H9 (cell line): ENCODE results near the gene COQ4. TPM values are rescaled to one million over a fixed set of nuclear protein-coding genes. Genes with fewer than 3 reads are reported as not detected.

Source experiments
- DNase-seq: peaks from one replicate; pipeline ENCODE4 v3.0.0-alpha.2; 2017
- H2AFZ ChIP-seq: one replicate; pipeline ENCODE4 v1.6.1; 2013; ENCODE audit warnings: mild to moderate bottlenecking, low read length, control low read depth, moderate library complexity
- H2AK5ac ChIP-seq: 2 replicates; pipeline ENCODE4 v1.6.1; 2013; ENCODE audit warnings: low read length, control low read depth, mixed read lengths; ENCODE audit not compliant: insufficient read length
- H2BK120ac ChIP-seq: one replicate; pipeline ENCODE4 v1.6.1; 2013; ENCODE audit warnings: low read depth, mild to moderate bottlenecking, low read length, control low read depth, inconsistent platforms; ENCODE audit not compliant: poor library complexity, severe bottlenecking
- H2BK12ac ChIP-seq: 2 replicates; pipeline ENCODE4 v1.6.1; 2013; ENCODE audit warnings: low read length, control low read depth, mixed read lengths, low read depth; ENCODE audit not compliant: insufficient read length
- H2BK15ac ChIP-seq: 2 replicates; pipeline ENCODE4 v1.6.1; 2013; ENCODE audit warnings: low read depth, low read length, control low read depth
- H2BK20ac ChIP-seq: one replicate; pipeline ENCODE4 v1.6.1; 2013; ENCODE audit warnings: low read depth, mild to moderate bottlenecking, low read length, control low read depth, inconsistent platforms; ENCODE audit not compliant: poor library complexity, severe bottlenecking
- H2BK5ac ChIP-seq: 2 replicates; pipeline ENCODE4 v1.6.1; 2013; ENCODE audit warnings: low read length, control low read depth, mixed read lengths; ENCODE audit not compliant: insufficient read length
- H3K14ac ChIP-seq: 2 replicates; pipeline ENCODE4 v1.6.1; 2013; ENCODE audit warnings: low read length, control low read depth; ENCODE audit not compliant: insufficient read depth
- H3K18ac ChIP-seq: 2 replicates; pipeline ENCODE4 v1.6.1; 2013; ENCODE audit warnings: low read depth, mild to moderate bottlenecking, mixed read lengths, low read length, control low read depth; ENCODE audit not compliant: insufficient read length
- H3K23ac ChIP-seq: 2 replicates; pipeline ENCODE4 v1.6.1; 2013; ENCODE audit warnings: low read length, control low read depth, mixed read lengths, low read depth; ENCODE audit not compliant: insufficient read length
- H3K23me2 ChIP-seq: 2 replicates; pipeline ENCODE4 v1.6.1; 2013; ENCODE audit warnings: low read depth, mild to moderate bottlenecking, mixed read lengths, low read length, control low read depth; ENCODE audit not compliant: insufficient read length, poor library complexity, severe bottlenecking
- H3K27ac ChIP-seq: 2 replicates; pipeline ENCODE4 v1.5.1; 2013; ENCODE audit warnings: low read length, control low read depth, mixed read lengths, low read depth; ENCODE audit not compliant: insufficient read length
- H3K27me3 ChIP-seq: 2 replicates; pipeline ENCODE4 v1.6.1; 2013; ENCODE audit warnings: low read length, control low read depth, inconsistent platforms; ENCODE audit not compliant: insufficient read depth
- H3K4ac ChIP-seq: 2 replicates; pipeline ENCODE4 v1.6.1; 2013; ENCODE audit warnings: low read depth, mild to moderate bottlenecking, control low read depth, inconsistent platforms, low read length, moderate library complexity
- H3K4me1 ChIP-seq: 2 replicates; pipeline ENCODE4 v1.6.1; 2013; ENCODE audit warnings: low read length, control low read depth, inconsistent platforms; ENCODE audit not compliant: insufficient read depth
- H3K4me2 ChIP-seq: 2 replicates; pipeline ENCODE4 v1.6.1; 2013; ENCODE audit warnings: low read length, control low read depth, mixed read lengths; ENCODE audit not compliant: insufficient read length, insufficient read depth
- H3K56ac ChIP-seq: 2 replicates; pipeline ENCODE4 v1.6.1; 2013; ENCODE audit warnings: low read depth, mild to moderate bottlenecking, mixed read lengths, low read length, control low read depth; ENCODE audit not compliant: insufficient read length
- H3K79me1 ChIP-seq: 2 replicates; pipeline ENCODE4 v1.6.1; 2013; ENCODE audit warnings: low read depth, mild to moderate bottlenecking, moderate library complexity, low read length, control low read depth, inconsistent platforms; ENCODE audit not compliant: insufficient read depth, poor library complexity, severe bottlenecking
- H3K79me2 ChIP-seq: 2 replicates; pipeline ENCODE4 v1.6.1; 2013; ENCODE audit warnings: low read length, control low read depth, inconsistent platforms; ENCODE audit not compliant: insufficient read depth
- H3K9ac ChIP-seq: 2 replicates; pipeline ENCODE4 v1.6.1; 2013; ENCODE audit warnings: low read length, control low read depth, mixed read lengths; ENCODE audit not compliant: insufficient read length; ENCODE audit errors: extremely low read depth
- H3K9me3 ChIP-seq: one replicate; pipeline ENCODE4 v1.6.1; 2013; ENCODE audit warnings: low read depth, low read length, inconsistent platforms; ENCODE audit not compliant: control insufficient read depth
- H3T11ph ChIP-seq: one replicate; pipeline ENCODE4 v1.6.1; 2013; ENCODE audit warnings: mild to moderate bottlenecking, low read length, control low read depth, inconsistent platforms
- H4K20me1 ChIP-seq: one replicate; pipeline ENCODE4 v1.6.1; 2013; ENCODE audit not compliant: control insufficient read depth, insufficient read length, insufficient read depth
- H4K5ac ChIP-seq: 2 replicates; pipeline ENCODE4 v1.6.1; 2013; ENCODE audit warnings: low read depth, mild to moderate bottlenecking, mixed read lengths, low read length, control low read depth; ENCODE audit not compliant: insufficient read length
- H4K8ac ChIP-seq: replicated peaks from 2 replicates; pipeline ENCODE4 v1.6.1; 2013; ENCODE audit warnings: low read length, control low read depth, mixed read lengths, low read depth; ENCODE audit not compliant: insufficient read length
- H4K91ac ChIP-seq: 2 replicates; pipeline ENCODE4 v1.6.1; 2013; ENCODE audit warnings: low read depth, mild to moderate bottlenecking, moderate library complexity, mixed read lengths, low read length, control low read depth; ENCODE audit not compliant: insufficient read length
- H3K27ac Mint-ChIP-seq, 3 experiments: 2 replicates in 2 of 3; 3 replicates in 1 of 3; pipeline ENCODE4 v1.8.0; 2020 to 2021; ENCODE audit warnings: mixed read lengths in 3 of 3, mild to moderate bottlenecking in 1 of 3, moderate library complexity in 1 of 3
- H3K27me3 Mint-ChIP-seq: 2 replicates; pipeline ENCODE4 v1.8.0; 2021; ENCODE audit warnings: low read depth, mild to moderate bottlenecking, moderate library complexity, mixed read lengths
- H3K36me3 Mint-ChIP-seq, 3 experiments: 2 replicates in 2 of 3; 3 replicates in 1 of 3; pipeline ENCODE4 v1.8.0; 2020 to 2021; ENCODE audit warnings: low read depth in 3 of 3, mixed read lengths in 3 of 3; ENCODE audit not compliant: insufficient read depth in 1 of 3
- H3K4me1 Mint-ChIP-seq, 2 experiments: 2 replicates each; pipeline ENCODE4 v1.8.0; 2020; ENCODE audit warnings: mixed read lengths in 2 of 2
- H3K4me3 Mint-ChIP-seq, 2 experiments: 2 replicates in 1 of 2; 3 replicates in 1 of 2; pipeline ENCODE4 v1.8.0; 2020 to 2021; ENCODE audit warnings: mild to moderate bottlenecking in 2 of 2, mixed read lengths in 2 of 2, moderate library complexity in 1 of 2
- H3K9me3 Mint-ChIP-seq, 2 experiments: 2 replicates in 1 of 2; 3 replicates in 1 of 2; pipeline ENCODE4 v1.8.0; 2020; ENCODE audit warnings: mild to moderate bottlenecking in 2 of 2, mixed read lengths in 2 of 2, moderate library complexity in 1 of 2
- WGBS: extraction: QIAGEN DNeasy Blood & Tissue Kit; methylation state at CpG from one replicate; pipeline ENCODE4 v1.1.7; 2013; ENCODE audit warnings: missing lambda C conversion rate, low lambda C conversion rate, mixed read lengths; ENCODE audit not compliant: insufficient read length; ENCODE audit errors: extremely low coverage; 5-methylcytosine and 5-hydroxymethylcytosine counted together
- total RNA-seq: library from RNA; stranded (reverse); gene quantifications from 2 replicates; pipeline ENCODE4 v1.2.1, GENCODE V29; 2021
- TF ChIP-seq, protein P1 (sequence below): fragments of 200-600 bp; sonication (generic); conservative IDR thresholded peaks from 3 replicates; pipeline ENCODE4 v1.8.0; 2021; ENCODE audit warnings: antibody characterized with exemption, mild to moderate bottlenecking

COQ4 gene
- total RNA-seq, 1 experiment from 2014 or later = 38.4 TPM

DNA sequence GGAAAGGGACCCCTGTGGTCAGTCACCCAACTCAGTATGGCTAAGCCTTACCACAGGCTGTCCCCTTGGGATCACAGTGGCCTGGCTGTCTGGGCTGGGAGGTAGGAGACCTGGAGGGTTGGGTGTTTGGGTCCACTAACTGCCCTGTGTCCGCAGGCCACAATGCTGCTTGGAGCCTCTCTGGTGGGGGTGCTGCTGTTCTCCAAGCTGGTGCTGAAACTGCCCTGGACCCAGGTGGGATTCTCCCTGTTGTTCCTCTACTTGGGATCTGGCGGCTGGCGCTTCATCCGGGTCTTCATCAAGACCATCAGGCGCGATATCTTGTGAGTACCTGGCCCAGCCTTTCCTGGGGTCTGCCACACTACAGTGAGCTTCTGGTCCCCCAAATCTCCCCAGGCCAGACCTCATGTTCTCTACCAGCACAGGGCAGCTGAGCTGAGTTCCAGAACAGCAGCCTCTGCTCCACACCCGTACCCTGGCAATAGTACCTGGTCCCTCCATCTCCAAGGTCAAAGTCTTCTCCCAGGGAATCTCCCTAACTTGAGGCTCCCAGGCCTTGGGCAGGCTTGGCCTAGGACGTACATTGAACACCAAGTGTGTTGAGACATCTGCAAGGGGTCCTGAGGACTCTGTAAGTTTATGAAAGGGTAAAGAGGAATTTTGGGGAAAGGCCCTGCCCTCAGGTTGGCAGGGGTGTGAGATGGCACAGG is 20.5 kb downstream of the COQ4 start:
- WGBS = no CpG with 5 or more reads among the region's 8 CpGs
- Mint-ChIP-seq H3K36me3 (peaks cover 6 to 26% (median 13%) of the 10 kb centered on the region in 3 experiments), H3K9me3 (no peaks in the 10 kb centered on the region)

More for the DNA sequence above, 20.5 kb downstream of the COQ4 start:
- H2BK5ac ChIP-seq = no peak overlapping the region
- H3K14ac ChIP-seq = no peak overlapping the region
- H4K8ac ChIP-seq = no peak overlapping the region
- no peak overlapping the region for H2AK5ac ChIP-seq
- no peak overlapping the region for H2BK12ac ChIP-seq
- no peak overlapping the region for H2BK15ac ChIP-seq
- no peak overlapping the region for H2BK20ac ChIP-seq
- no peak for DNase-seq
- no peak overlapping the region for H3K9ac ChIP-seq
- no peaks in the 10 kb centered on the region for H4K20me1 ChIP-seq
- H3K18ac ChIP-seq = no peak overlapping the region
- peaks cover 3% of the 10 kb centered on the region for H3K23me2 ChIP-seq
- TF ChIP-seq, protein P1, sequence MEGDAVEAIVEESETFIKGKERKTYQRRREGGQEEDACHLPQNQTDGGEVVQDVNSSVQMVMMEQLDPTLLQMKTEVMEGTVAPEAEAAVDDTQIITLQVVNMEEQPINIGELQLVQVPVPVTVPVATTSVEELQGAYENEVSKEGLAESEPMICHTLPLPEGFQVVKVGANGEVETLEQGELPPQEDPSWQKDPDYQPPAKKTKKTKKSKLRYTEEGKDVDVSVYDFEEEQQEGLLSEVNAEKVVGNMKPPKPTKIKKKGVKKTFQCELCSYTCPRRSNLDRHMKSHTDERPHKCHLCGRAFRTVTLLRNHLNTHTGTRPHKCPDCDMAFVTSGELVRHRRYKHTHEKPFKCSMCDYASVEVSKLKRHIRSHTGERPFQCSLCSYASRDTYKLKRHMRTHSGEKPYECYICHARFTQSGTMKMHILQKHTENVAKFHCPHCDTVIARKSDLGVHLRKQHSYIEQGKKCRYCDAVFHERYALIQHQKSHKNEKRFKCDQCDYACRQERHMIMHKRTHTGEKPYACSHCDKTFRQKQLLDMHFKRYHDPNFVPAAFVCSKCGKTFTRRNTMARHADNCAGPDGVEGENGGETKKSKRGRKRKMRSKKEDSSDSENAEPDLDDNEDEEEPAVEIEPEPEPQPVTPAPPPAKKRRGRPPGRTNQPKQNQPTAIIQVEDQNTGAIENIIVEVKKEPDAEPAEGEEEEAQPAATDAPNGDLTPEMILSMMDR = no peak
- H2AFZ ChIP-seq = no peak overlapping the region
- no peaks in the 10 kb centered on the region for H3K9me3 ChIP-seq
- H3K79me1 ChIP-seq = no peaks in the 10 kb centered on the region
- Mint-ChIP-seq H3K27ac (no peak overlapping the region), H3K4me1 (peaks cover 4 to 5% of the 10 kb centered on the region in 2 experiments), H3K27me3 (no peaks in the 10 kb centered on the region), H3K4me3 (no peak overlapping the region)
- H3K4me2 ChIP-seq = no peak overlapping the region
- no peak overlapping the region for H4K91ac ChIP-seq
- H3K27ac ChIP-seq = no peak overlapping the region
- no peaks in the 10 kb centered on the region for H3K27me3 ChIP-seq
- no peaks in the 10 kb centered on the region for H3K4me1 ChIP-seq
- H3K23ac ChIP-seq = no peak overlapping the region
- no peaks in the 10 kb centered on the region for H3K79me2 ChIP-seq
- H3K56ac ChIP-seq = no peak overlapping the region
- H2BK120ac ChIP-seq = no peak overlapping the region
- H3T11ph ChIP-seq = no peak overlapping the region
- no peak overlapping the region for H3K4ac ChIP-seq
- H4K5ac ChIP-seq = no peak overlapping the region
